Measurements from ENCODE around the gene PPME1.

The PPME1 gene

GRCh38 chr11:74135127-74135840, 35.8 kb upstream of the PPME1 start:
- Histone ChIP-seq H3K4me1 (ENCODE audit: control insufficient read depth, insufficient read depth, low read length) (peaks cover 12% of the 10 kb centered on the region), H3K4me3 (ENCODE audit: low read depth, low read length) (no peak overlapping the region), H3K9me3 (ENCODE audit: control insufficient read depth, insufficient read depth, low read depth, low read length) (no peaks in the 10 kb centered on the region), H3K36me3 (ENCODE audit: control insufficient read depth in 2 of 2, insufficient read depth in 1 of 2, low read length in 2 of 2) (peaks cover 4 to 47% of the 10 kb centered on the region in 2 experiments), H3K27ac (ENCODE audit: extremely low read depth, low read depth, low read length) (peak overlapping the region; percentile 47; the same call in 1 of the 2 replicates)
- CTCF ChIA-PET = interaction anchor here (0.6 to 0.8 kb wide), 5 partner anchors 16 to 256 kb away, joined by 3 to 4 read pairs (median 3); partner anchors contain the start of genes C2CD3 and PPME1
- POLR2A ChIA-PET = interaction anchor here (0.9 to 1.2 kb wide), 3 partner anchors 14 to 153 kb away, joined by 3 to 4 read pairs (median 3); partner anchors contain the start of genes C2CD3, PPME1 and UCP2
- TF ChIP-seq ZNF580 (tag by site-specific recombination; IDR thresholded peaks at IDR 0.05) = 0 out of 2 replicates have a peak, but pooled peaks have one; percentile 21
- TF ChIP-seq ZNF658 (tag by site-specific recombination; IDR thresholded peaks at IDR 0.05) = no peak
- TF ChIP-seq SETDB1 (IDR thresholded peaks at IDR 0.05; ENCODE audit: insufficient read length, low read length) = no peak
- TF ChIP-seq ZNF16 (tag by site-specific recombination; IDR thresholded peaks at IDR 0.05; ENCODE audit: low read depth) = no peak
- TF ChIP-seq ZNF311 (tag by site-specific recombination; IDR thresholded peaks at IDR 0.05; ENCODE audit: borderline replicate concordance) = no peak
- peak; percentile 29; the same call in 1 of the 2 replicates for TF ChIP-seq SP3 (tag by site-specific recombination; IDR thresholded peaks at IDR 0.05)
- no peak for TF ChIP-seq ZNF223 (tag by site-specific recombination; IDR thresholded peaks at IDR 0.05)
- 0 out of 2 replicates have a peak, but pooled peaks have one; percentile 35 for TF ChIP-seq HIC1 (tag by site-specific recombination; IDR thresholded peaks at IDR 0.05)
- TF ChIP-seq PBX3 (CRISPR knock-in tag; IDR thresholded peaks at IDR 0.05) = no peak
- TF ChIP-seq ZNF394 (tag by site-specific recombination; IDR thresholded peaks at IDR 0.05; ENCODE audit: borderline replicate concordance) = peak; percentile 58
- TF ChIP-seq ZFP41 (tag by site-specific recombination; IDR thresholded peaks at IDR 0.05; ENCODE audit: borderline replicate concordance) = no peak
- TF ChIP-seq ZNF660 (tag by site-specific recombination; IDR thresholded peaks at IDR 0.05) = no peak
- TF ChIP-seq, protein P1, sequence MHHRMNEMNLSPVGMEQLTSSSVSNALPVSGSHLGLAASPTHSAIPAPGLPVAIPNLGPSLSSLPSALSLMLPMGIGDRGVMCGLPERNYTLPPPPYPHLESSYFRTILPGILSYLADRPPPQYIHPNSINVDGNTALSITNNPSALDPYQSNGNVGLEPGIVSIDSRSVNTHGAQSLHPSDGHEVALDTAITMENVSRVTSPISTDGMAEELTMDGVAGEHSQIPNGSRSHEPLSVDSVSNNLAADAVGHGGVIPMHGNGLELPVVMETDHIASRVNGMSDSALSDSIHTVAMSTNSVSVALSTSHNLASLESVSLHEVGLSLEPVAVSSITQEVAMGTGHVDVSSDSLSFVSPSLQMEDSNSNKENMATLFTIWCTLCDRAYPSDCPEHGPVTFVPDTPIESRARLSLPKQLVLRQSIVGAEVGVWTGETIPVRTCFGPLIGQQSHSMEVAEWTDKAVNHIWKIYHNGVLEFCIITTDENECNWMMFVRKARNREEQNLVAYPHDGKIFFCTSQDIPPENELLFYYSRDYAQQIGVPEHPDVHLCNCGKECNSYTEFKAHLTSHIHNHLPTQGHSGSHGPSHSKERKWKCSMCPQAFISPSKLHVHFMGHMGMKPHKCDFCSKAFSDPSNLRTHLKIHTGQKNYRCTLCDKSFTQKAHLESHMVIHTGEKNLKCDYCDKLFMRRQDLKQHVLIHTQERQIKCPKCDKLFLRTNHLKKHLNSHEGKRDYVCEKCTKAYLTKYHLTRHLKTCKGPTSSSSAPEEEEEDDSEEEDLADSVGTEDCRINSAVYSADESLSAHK (tag by site-specific recombination; IDR thresholded peaks at IDR 0.05) = no peak
- TF ChIP-seq ZNF501 (tag by site-specific recombination; IDR thresholded peaks at IDR 0.05) = no peak
- TF ChIP-seq, protein P2, sequence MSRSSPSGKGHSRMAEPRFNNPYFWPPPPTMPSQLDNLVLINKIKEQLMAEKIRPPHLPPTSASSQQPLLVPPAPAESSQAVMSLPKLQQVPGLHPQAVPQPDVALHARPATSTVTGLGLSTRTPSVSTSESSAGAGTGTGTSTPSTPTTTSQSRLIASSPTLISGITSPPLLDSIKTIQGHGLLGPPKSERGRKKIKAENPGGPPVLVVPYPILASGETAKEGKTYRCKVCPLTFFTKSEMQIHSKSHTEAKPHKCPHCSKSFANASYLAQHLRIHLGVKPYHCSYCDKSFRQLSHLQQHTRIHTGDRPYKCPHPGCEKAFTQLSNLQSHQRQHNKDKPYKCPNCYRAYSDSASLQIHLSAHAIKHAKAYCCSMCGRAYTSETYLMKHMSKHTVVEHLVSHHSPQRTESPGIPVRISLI (tag by site-specific recombination; IDR thresholded peaks at IDR 0.05) = peak; percentile 89
- TF ChIP-seq, protein P3, sequence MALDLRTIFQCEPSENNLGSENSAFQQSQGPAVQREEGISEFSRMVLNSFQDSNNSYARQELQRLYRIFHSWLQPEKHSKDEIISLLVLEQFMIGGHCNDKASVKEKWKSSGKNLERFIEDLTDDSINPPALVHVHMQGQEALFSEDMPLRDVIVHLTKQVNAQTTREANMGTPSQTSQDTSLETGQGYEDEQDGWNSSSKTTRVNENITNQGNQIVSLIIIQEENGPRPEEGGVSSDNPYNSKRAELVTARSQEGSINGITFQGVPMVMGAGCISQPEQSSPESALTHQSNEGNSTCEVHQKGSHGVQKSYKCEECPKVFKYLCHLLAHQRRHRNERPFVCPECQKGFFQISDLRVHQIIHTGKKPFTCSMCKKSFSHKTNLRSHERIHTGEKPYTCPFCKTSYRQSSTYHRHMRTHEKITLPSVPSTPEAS (tag by site-specific recombination; IDR thresholded peaks at IDR 0.05) = no peak
- 0 out of 2 replicates have a peak, but pooled peaks have one; percentile 21 for TF ChIP-seq ZEB2 (tag by site-specific recombination; IDR thresholded peaks at IDR 0.05)
- no peak for TF ChIP-seq ZNF785 (tag by site-specific recombination; IDR thresholded peaks at IDR 0.05)
- TF ChIP-seq ZNF624 (tag by site-specific recombination; IDR thresholded peaks at IDR 0.05) = no peak
- TF ChIP-seq ZNF629 (tag by site-specific recombination; IDR thresholded peaks at IDR 0.05) = peak; percentile 74
- no peak for TF ChIP-seq ZNF433 (tag by site-specific recombination; IDR thresholded peaks at IDR 0.05; ENCODE audit: low read depth)
- peak; percentile 83 for TF ChIP-seq ZNF366 (tag by site-specific recombination; conservative IDR thresholded peaks at IDR 0.05)
- TF ChIP-seq SP7 (tag by site-specific recombination; IDR thresholded peaks at IDR 0.05) = peak; percentile 97
- no peak for TF ChIP-seq ZNF596 (tag by site-specific recombination; IDR thresholded peaks at IDR 0.05)
- TF ChIP-seq OVOL3 (tag by site-specific recombination; IDR thresholded peaks at IDR 0.05) = no peak
- TF ChIP-seq ZNF324 (tag by site-specific recombination; IDR thresholded peaks at IDR 0.05) = no peak
- TF ChIP-seq ZNF623 (tag by site-specific recombination; IDR thresholded peaks at IDR 0.05) = no peak
- no peak for TF ChIP-seq EGR2 (tag by site-specific recombination; IDR thresholded peaks at IDR 0.05; ENCODE audit: low read depth)
- no peak for TF ChIP-seq ZNF571 (tag by site-specific recombination; IDR thresholded peaks at IDR 0.05)
- TF ChIP-seq ZNF138 (tag by site-specific recombination; IDR thresholded peaks at IDR 0.05; ENCODE audit: borderline replicate concordance) = no peak
